GM19397 (cell line): ENCODE measurements around the gene GXYLT1.
"Not testable (repeated sequence)": the region's sequence is repeated elsewhere in the genome, so short reads cannot be mapped to it uniquely, and the experiment has no call there.

Source experiments
- ATAC-seq: cut with Tn5 transposase; IDR thresholded peaks from one replicate; pipeline ENCODE4 v1.9.1; 2021; ENCODE audit warnings: mild to moderate bottlenecking, moderate library complexity; ENCODE audit not compliant: unreplicated experiment

GXYLT1 gene

GRCh38 chr12:42145552-42146215 is 1.0 kb upstream of the GXYLT1 start:
- no peak for ATAC-seq

GRCh38 chr12:42145197-42145549 is 499 bp upstream of the GXYLT1 start:
- ATAC-seq, result no peak

- no peak for ATAC-seq
These were observed 591 bp downstream of the GXYLT1 start for GRCh38 chr12:42144158-42144407.

- no peak for ATAC-seq
These were observed 1.1 kb downstream of the GXYLT1 start for GRCh38 chr12:42143452-42144157.

GRCh38 chr12:42141981-42142606 is 2.6 kb downstream of the GXYLT1 start:
- no peak for ATAC-seq

GRCh38 chr12:42140901-42141300 is 3.8 kb downstream of the GXYLT1 start:
- no peak for ATAC-seq

GRCh38 chr12:42135259-42135814 is 9.3 kb downstream of the GXYLT1 start:
- no peak for ATAC-seq

- ATAC-seq, result no peak
These were observed 13.8 kb downstream of the GXYLT1 start for GRCh38 chr12:42130672-42131402.

GRCh38 chr12:42129595-42130204 is 15.0 kb downstream of the GXYLT1 start:
- no peak for ATAC-seq

GRCh38 chr12:42128888-42129287 is 15.8 kb downstream of the GXYLT1 start:
- no peak for ATAC-seq

GRCh38 chr12:42128327-42128726 is 16.3 kb downstream of the GXYLT1 start:
- no peak for ATAC-seq

GRCh38 chr12:42126963-42127362 is 17.7 kb downstream of the GXYLT1 start:
- ATAC-seq, result no peak

GRCh38 chr12:42125388-42125767 is 19.3 kb downstream of the GXYLT1 start:
- ATAC-seq, result no peak

GRCh38 chr12:42124764-42125387 is 19.8 kb downstream of the GXYLT1 start:
- ATAC-seq, result no peak

GRCh38 chr12:42119085-42119633 is 25.5 kb downstream of the GXYLT1 start:
- no peak for ATAC-seq

- ATAC-seq, result no peak
These were observed 26.4 kb downstream of the GXYLT1 start for GRCh38 chr12:42118136-42118879.

- ATAC-seq, result no peak
These were observed 35.6 kb downstream of the GXYLT1 start for GRCh38 chr12:42109031-42109430.

GRCh38 chr12:42106791-42107190 is 37.9 kb downstream of the GXYLT1 start:
- ATAC-seq, result not testable (repeated sequence)

GRCh38 chr12:42104784-42105183 is 39.9 kb downstream of the GXYLT1 start:
- ATAC-seq, result no peak

- ATAC-seq, result no peak
These were observed 40.6 kb downstream of the GXYLT1 start for GRCh38 chr12:42104087-42104486.
